NCI-H748 (cell line): ENCODE results near the gene SLC40A1.

Experiments
- DNase-seq: peaks from one replicate; lab custom pipeline; 2025; ENCODE audit not compliant: unreplicated experiment; lab: John Stamatoyannopoulos, UW

SLC40A1 gene

GRCh38 chr2:189574793-189575475 lies 5.7 kb downstream of the SLC40A1 start:
- no peak for DNase-seq

- DNase-seq = no peak
Observed at GRCh38 chr2:189570570-189571031, 10.0 kb downstream of the SLC40A1 start.

GRCh38 chr2:189569295-189569910 lies 11.2 kb downstream of the SLC40A1 start:
- DNase-seq = no peak

GRCh38 chr2:189566046-189566445 lies 14.5 kb downstream of the SLC40A1 start:
- DNase-seq = no peak

- DNase-seq = no peak
Observed at GRCh38 chr2:189561371-189562038, 19.1 kb downstream of the SLC40A1 start.

GRCh38 chr2:189560273-189560586 lies 20.4 kb downstream of the SLC40A1 start:
- DNase-seq = no peak

- no peak for DNase-seq
Observed at GRCh38 chr2:189559579-189560272, 20.9 kb downstream of the SLC40A1 start.

- no peak for DNase-seq
Observed at GRCh38 chr2:189558516-189559272, 21.9 kb downstream of the SLC40A1 start.

- DNase-seq = no peak
Observed at GRCh38 chr2:189557373-189557772, 23.2 kb downstream of the SLC40A1 start.

GRCh38 chr2:189556526-189556925 lies 24.1 kb downstream of the SLC40A1 start:
- DNase-seq = no peak

GRCh38 chr2:189555232-189555631 lies 25.4 kb downstream of the SLC40A1 start:
- no peak for DNase-seq

- DNase-seq = no peak
Observed at GRCh38 chr2:189553504-189554088, 27.0 kb downstream of the SLC40A1 start.

GRCh38 chr2:189552991-189553404 lies 27.6 kb downstream of the SLC40A1 start:
- no peak for DNase-seq

GRCh38 chr2:189552334-189552990 lies 28.1 kb downstream of the SLC40A1 start:
- DNase-seq = no peak

- no peak for DNase-seq
Observed at GRCh38 chr2:189551808-189552207, 28.8 kb downstream of the SLC40A1 start.

GRCh38 chr2:189549449-189549832 lies 31.1 kb downstream of the SLC40A1 start:
- no peak for DNase-seq

- no peak for DNase-seq
Observed at GRCh38 chr2:189548666-189549448, 31.7 kb downstream of the SLC40A1 start.

GRCh38 chr2:189545418-189545817 lies 35.2 kb downstream of the SLC40A1 start:
- no peak for DNase-seq

GRCh38 chr2:189544318-189545042 lies 36.1 kb downstream of the SLC40A1 start:
- no peak for DNase-seq
